GM23338 (cell line): Measurements from ENCODE around the gene TMTC4. TPM values are rescaled to one million over a fixed set of nuclear protein-coding genes. Genes with fewer than 3 reads are reported as not detected.

Source experiments
- ATAC-seq: fragments of 200-7000 bp; cut with Tn5 transposase; 3 replicates; pipeline ENCODE4 v1.9.1; 2020
- DNase-seq: peaks from one replicate; pipeline ENCODE4 v3.0.0-alpha.2; 2015; ENCODE audit warnings: low spot score
- H2AFZ ChIP-seq: fragments of 200-600 bp; sonication (generic); 2 replicates; pipeline ENCODE4 v1.8.0; 2016; ENCODE audit warnings: antibody characterized with exemption, mild to moderate bottlenecking, moderate library complexity
- H3F3A ChIP-seq: fragments of 200-600 bp; sonication (generic); replicated peaks from 2 replicates; pipeline ENCODE4 v1.8.0; 2017; ENCODE audit warnings: antibody characterized with exemption, mixed run types, low read depth
- H3K27ac ChIP-seq: fragments of 200-600 bp; sonication (generic); 2 replicates; pipeline ENCODE4 v1.6.1; 2016; ENCODE audit warnings: low read depth
- H3K27me3 ChIP-seq: fragments of 200-600 bp; sonication (generic); 2 replicates; pipeline ENCODE4 v1.8.0; 2016; ENCODE audit warnings: mild to moderate bottlenecking, mixed run types, moderate library complexity; ENCODE audit not compliant: insufficient read depth
- H3K36me3 ChIP-seq: fragments of 200-600 bp; sonication (generic); 2 replicates; pipeline ENCODE4 v1.8.0; 2016; ENCODE audit warnings: mild to moderate bottlenecking; ENCODE audit not compliant: insufficient read depth
- H3K4me1 ChIP-seq: fragments of 200-600 bp; sonication (generic); 2 replicates; pipeline ENCODE4 v1.8.0; 2016; ENCODE audit warnings: mild to moderate bottlenecking, moderate library complexity; ENCODE audit not compliant: insufficient read depth
- H3K4me2 ChIP-seq: fragments of 200-600 bp; sonication (generic); 2 replicates; pipeline ENCODE4 v1.7.1; 2017; ENCODE audit warnings: mixed run types
- H3K4me3 ChIP-seq: fragments of 200-600 bp; sonication (generic); 2 replicates; pipeline ENCODE4 v1.6.1; 2016; ENCODE audit warnings: mixed run types
- H3K79me2 ChIP-seq: fragments of 200-600 bp; sonication (generic); replicated peaks from 2 replicates; pipeline ENCODE4 v1.8.0; 2017; ENCODE audit warnings: mild to moderate bottlenecking; ENCODE audit not compliant: insufficient read depth
- H3K9me2 ChIP-seq: fragments of 200-600 bp; sonication (generic); 2 replicates; pipeline ENCODE4 v1.8.0; 2017; ENCODE audit not compliant: insufficient read depth
- H4K20me1 ChIP-seq: fragments of 200-600 bp; sonication (generic); replicated peaks from 2 replicates; pipeline ENCODE4 v1.8.0; 2017; ENCODE audit warnings: mild to moderate bottlenecking; ENCODE audit not compliant: insufficient read depth
- H3K27ac Mint-ChIP-seq: 2 replicates; pipeline ENCODE4 v1.8.0; 2020; ENCODE audit warnings: inconsistent platforms, mild to moderate bottlenecking, moderate library complexity, mixed read lengths
- H3K27me3 Mint-ChIP-seq: 3 replicates; pipeline ENCODE4 v1.8.0; 2022; ENCODE audit warnings: low read depth, mild to moderate bottlenecking, moderate library complexity, mixed read lengths, inconsistent platforms; ENCODE audit not compliant: insufficient read depth, poor library complexity
- H3K36me3 Mint-ChIP-seq: 3 replicates; pipeline ENCODE4 v1.8.0; 2021; ENCODE audit warnings: low read depth, mild to moderate bottlenecking, inconsistent platforms, moderate library complexity, mixed read lengths
- H3K4me1 Mint-ChIP-seq: 3 replicates; pipeline ENCODE4 v1.8.0; 2020; ENCODE audit warnings: mild to moderate bottlenecking, inconsistent platforms, mixed read lengths
- H3K4me3 Mint-ChIP-seq: 3 replicates; pipeline ENCODE4 v1.8.0; 2021; ENCODE audit warnings: moderate library complexity, mild to moderate bottlenecking, inconsistent platforms, mixed read lengths
- H3K9me3 Mint-ChIP-seq: 3 replicates; pipeline ENCODE4 v1.8.0; 2020; ENCODE audit warnings: moderate library complexity, mild to moderate bottlenecking, inconsistent platforms, mixed read lengths
- CREB1 ChIP-seq: fragments of 250-450 bp; sonication (Bioruptor Pico); IDR thresholded peaks from 2 replicates; pipeline ENCODE4 v1.5.0; 2020; ENCODE audit warnings: low read depth, mild to moderate bottlenecking, moderate library complexity
- EZH2 ChIP-seq: fragments of 200-600 bp; sonication (generic); IDR thresholded peaks from one replicate; pipeline ENCODE4 v1.8.0; 2017; ENCODE audit warnings: antibody characterized with exemption, mild to moderate bottlenecking, low read depth; ENCODE audit not compliant: unreplicated experiment
- EZH2phosphoT487 ChIP-seq: fragments of 200-600 bp; sonication (generic); IDR thresholded peaks from one replicate; pipeline ENCODE4 v1.8.1; 2018; ENCODE audit warnings: antibody characterized with exemption; ENCODE audit not compliant: unreplicated experiment
- JUNB ChIP-seq: IDR thresholded peaks from one replicate; pipeline ENCODE4 v1.6.1; 2016; ENCODE audit warnings: antibody characterized with exemption; ENCODE audit not compliant: unreplicated experiment
- NANOG ChIP-seq: IDR thresholded peaks from 2 replicates; pipeline ENCODE4 v1.6.1; 2016; ENCODE audit warnings: antibody characterized with exemption, borderline replicate concordance
- POLR2AphosphoS5 ChIP-seq: IDR thresholded peaks from 2 replicates; pipeline ENCODE4 v1.6.1; 2016; ENCODE audit warnings: antibody characterized with exemption, low read depth
- STAT1 ChIP-seq: IDR thresholded peaks from one replicate; pipeline ENCODE4 v1.6.1; 2016; ENCODE audit warnings: antibody characterized with exemption; ENCODE audit not compliant: unreplicated experiment
- ZNF114 ChIP-seq: fragments of 250-450 bp; sonication (Bioruptor Pico); IDR thresholded peaks from 2 replicates; pipeline ENCODE4 v1.5.0; 2020; ENCODE audit warnings: mild to moderate bottlenecking, moderate library complexity
- ZNF331 ChIP-seq: fragments of 250-450 bp; sonication (Bioruptor Pico); IDR thresholded peaks from 2 replicates; pipeline ENCODE4 v1.5.0; 2020; ENCODE audit warnings: low read depth, mild to moderate bottlenecking, moderate library complexity
- ZNF462 ChIP-seq: fragments of 250-450 bp; sonication (Bioruptor Pico); IDR thresholded peaks from 2 replicates; pipeline ENCODE4 v1.5.0; 2020; ENCODE audit warnings: mild to moderate bottlenecking, moderate library complexity
- polyA plus RNA-seq: library from polyadenylated mRNA; unstranded; fragments of >200 nt; fragmentation: Nextera tagmentation; extraction: Ambion mirVana; gene quantifications from 2 replicates; pipeline ENCODE4 v1.2.1, GENCODE V29; 2016
- total RNA-seq: library from RNA; depleted of rRNA; stranded (reverse); fragments of >200 nt; shearing (Covaris generic); gene quantifications from 2 replicates; pipeline ENCODE4 v1.2.3, GENCODE V29; 2014
- TF ChIP-seq, protein P1 (sequence below), 2 experiments: fragments of 200-600 bp in 1 of 2; sonication (generic) in 1 of 2; conservative IDR thresholded peaks; 2 replicates each; pipeline versions ENCODE4 v1.5.1 to v1.6.1; 2016 to 2017; ENCODE audit warnings: antibody characterized with exemption in 2 of 2, low read depth in 2 of 2, mild to moderate bottlenecking in 2 of 2, moderate library complexity in 1 of 2
- TF ChIP-seq, protein P2 (sequence below): IDR thresholded peaks from 2 replicates; pipeline ENCODE4 v1.6.1; 2016; ENCODE audit warnings: antibody characterized with exemption

TMTC4 gene
- total and polyA plus RNA-seq, 2 experiments from 2014 or later, result 21.9 to 50.0 TPM

- TF ChIP-seq, protein P1, sequence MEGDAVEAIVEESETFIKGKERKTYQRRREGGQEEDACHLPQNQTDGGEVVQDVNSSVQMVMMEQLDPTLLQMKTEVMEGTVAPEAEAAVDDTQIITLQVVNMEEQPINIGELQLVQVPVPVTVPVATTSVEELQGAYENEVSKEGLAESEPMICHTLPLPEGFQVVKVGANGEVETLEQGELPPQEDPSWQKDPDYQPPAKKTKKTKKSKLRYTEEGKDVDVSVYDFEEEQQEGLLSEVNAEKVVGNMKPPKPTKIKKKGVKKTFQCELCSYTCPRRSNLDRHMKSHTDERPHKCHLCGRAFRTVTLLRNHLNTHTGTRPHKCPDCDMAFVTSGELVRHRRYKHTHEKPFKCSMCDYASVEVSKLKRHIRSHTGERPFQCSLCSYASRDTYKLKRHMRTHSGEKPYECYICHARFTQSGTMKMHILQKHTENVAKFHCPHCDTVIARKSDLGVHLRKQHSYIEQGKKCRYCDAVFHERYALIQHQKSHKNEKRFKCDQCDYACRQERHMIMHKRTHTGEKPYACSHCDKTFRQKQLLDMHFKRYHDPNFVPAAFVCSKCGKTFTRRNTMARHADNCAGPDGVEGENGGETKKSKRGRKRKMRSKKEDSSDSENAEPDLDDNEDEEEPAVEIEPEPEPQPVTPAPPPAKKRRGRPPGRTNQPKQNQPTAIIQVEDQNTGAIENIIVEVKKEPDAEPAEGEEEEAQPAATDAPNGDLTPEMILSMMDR (conservative IDR thresholded peaks at IDR 0.05; ENCODE audit: low read depth in 2 of 2), result no peak
- no peak for TF ChIP-seq JUNB
- no peak for TF ChIP-seq NANOG
- no peak for TF ChIP-seq ZNF114 (CRISPR knock-in tag)
- no peak for TF ChIP-seq POLR2AphosphoS5
Measured at GRCh38 chr13:100636004-100636403, 38.6 kb downstream of the TMTC4 start (continued).

GRCh38 chr13:100634696-100635095 lies 39.9 kb downstream of the TMTC4 start:
- 0 out of 2 replicates have a peak, but pooled peaks cover 8% of the 10 kb centered on the region for H3F3A ChIP-seq
- H4K20me1 ChIP-seq, result no peaks in the 10 kb centered on the region; the same call in 1 of the 2 replicates
- Mint-ChIP-seq H3K4me3 (no peak overlapping the region), H3K36me3 (peaks cover 62% of the 10 kb centered on the region), H3K9me3 (no peaks in the 10 kb centered on the region), H3K27ac (no peak overlapping the region), H3K27me3 (no peaks in the 10 kb centered on the region), H3K4me1 (peaks cover 11% of the 10 kb centered on the region)
- H3K9me2 ChIP-seq, result no peaks in the 10 kb centered on the region
- peaks cover 28% of the 10 kb centered on the region for H3K36me3 ChIP-seq
- H3K4me2 ChIP-seq, result no peak overlapping the region
- H3K4me3 ChIP-seq, result no peak overlapping the region
- H3K79me2 ChIP-seq, result no peaks in the 10 kb centered on the region
- peaks cover 6% of the 10 kb centered on the region; the same call in 1 of the 2 replicates for H3K4me1 ChIP-seq
- no peak overlapping the region for H3K27ac ChIP-seq
- DNase-seq (no peak), ATAC-seq (no peak)
- H2AFZ ChIP-seq, result no peak overlapping the region
- H3K27me3 ChIP-seq, result no peaks in the 10 kb centered on the region
- TF ChIP-seq ZNF331 (CRISPR knock-in tag), result no peak
- no peak for TF ChIP-seq EZH2
- TF ChIP-seq JUNB, result no peak
- no peak for TF ChIP-seq EZH2phosphoT487
- no peak for TF ChIP-seq ZNF462 (CRISPR knock-in tag)
- TF ChIP-seq POLR2AphosphoS5, result no peak
- TF ChIP-seq CREB1, result no peak
- TF ChIP-seq ZNF114 (CRISPR knock-in tag), result no peak
- TF ChIP-seq NANOG, result no peak
- TF ChIP-seq, protein P1 (conservative IDR thresholded peaks at IDR 0.05; ENCODE audit: low read depth in 2 of 2), result no peak
- TF ChIP-seq, protein P2, sequence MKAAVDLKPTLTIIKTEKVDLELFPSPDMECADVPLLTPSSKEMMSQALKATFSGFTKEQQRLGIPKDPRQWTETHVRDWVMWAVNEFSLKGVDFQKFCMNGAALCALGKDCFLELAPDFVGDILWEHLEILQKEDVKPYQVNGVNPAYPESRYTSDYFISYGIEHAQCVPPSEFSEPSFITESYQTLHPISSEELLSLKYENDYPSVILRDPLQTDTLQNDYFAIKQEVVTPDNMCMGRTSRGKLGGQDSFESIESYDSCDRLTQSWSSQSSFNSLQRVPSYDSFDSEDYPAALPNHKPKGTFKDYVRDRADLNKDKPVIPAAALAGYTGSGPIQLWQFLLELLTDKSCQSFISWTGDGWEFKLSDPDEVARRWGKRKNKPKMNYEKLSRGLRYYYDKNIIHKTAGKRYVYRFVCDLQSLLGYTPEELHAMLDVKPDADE, result no peak
- no peak for TF ChIP-seq STAT1
